NK-92 treated with Interleukin-12 subunit alpha and Interleukin-12 subunit beta, amount 100 ng/mL, for 24 hours (cell line): ENCODE data around the gene VAPA.

ENCODE experiments used
- DNase-seq: peaks from one replicate; lab custom pipeline; 2025; lab: John Stamatoyannopoulos, UW

VAPA gene

GRCh38 chr18:9914584-9915290, 921 bp downstream of the VAPA start:
- peak; percentile 21 for DNase-seq

DNA sequence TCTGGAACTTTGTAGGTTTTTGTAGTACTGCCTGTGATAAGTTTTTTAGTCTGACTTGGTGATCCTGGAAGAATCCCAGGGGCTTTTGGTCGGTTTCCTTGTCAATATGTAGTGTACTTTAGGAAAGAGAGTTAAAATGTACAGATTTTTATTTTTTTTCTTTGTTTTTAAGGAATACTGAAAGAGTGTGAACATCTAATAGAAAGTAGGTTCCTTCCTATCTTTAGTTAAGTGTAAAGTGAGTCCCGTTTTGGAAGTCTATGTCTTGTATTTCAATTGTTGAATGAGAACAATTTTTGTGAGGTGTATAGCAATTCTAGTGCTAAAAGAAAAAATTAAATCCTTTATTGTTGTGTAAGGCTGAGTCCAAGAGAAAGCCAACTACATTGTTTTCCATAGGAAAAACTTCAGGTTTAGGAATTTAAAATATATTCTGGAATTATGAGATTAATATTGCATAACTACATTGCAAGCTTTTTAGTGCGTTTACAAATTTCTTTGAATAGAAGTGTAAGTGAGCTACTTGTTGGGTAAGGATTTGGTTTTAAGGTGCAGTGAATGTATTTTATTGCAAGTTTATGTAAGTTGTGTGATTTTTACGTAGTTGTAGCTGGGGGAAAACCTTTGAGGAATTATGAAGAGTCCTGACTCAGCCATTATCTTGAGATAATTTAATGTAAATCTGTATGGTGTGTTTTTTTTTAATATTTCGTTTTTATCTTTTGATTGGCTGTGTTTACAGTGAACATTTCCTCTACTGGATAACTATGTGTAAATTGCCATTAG, 1.7 kb downstream of the VAPA start:
- DNase-seq: no peak

GRCh38 chr18:9916077-9916639, 2.3 kb downstream of the VAPA start:
- DNase-seq: no peak

- no peak for DNase-seq
Measured at GRCh38 chr18:9916808-9917207, 3.0 kb downstream of the VAPA start.

GRCh38 chr18:9918016-9918680, 4.3 kb downstream of the VAPA start:
- DNase-seq: no peak

GRCh38 chr18:9919564-9920232, 5.9 kb downstream of the VAPA start:
- DNase-seq: no peak

GRCh38 chr18:9922592-9923311, 8.9 kb downstream of the VAPA start:
- DNase-seq: no peak

DNA sequence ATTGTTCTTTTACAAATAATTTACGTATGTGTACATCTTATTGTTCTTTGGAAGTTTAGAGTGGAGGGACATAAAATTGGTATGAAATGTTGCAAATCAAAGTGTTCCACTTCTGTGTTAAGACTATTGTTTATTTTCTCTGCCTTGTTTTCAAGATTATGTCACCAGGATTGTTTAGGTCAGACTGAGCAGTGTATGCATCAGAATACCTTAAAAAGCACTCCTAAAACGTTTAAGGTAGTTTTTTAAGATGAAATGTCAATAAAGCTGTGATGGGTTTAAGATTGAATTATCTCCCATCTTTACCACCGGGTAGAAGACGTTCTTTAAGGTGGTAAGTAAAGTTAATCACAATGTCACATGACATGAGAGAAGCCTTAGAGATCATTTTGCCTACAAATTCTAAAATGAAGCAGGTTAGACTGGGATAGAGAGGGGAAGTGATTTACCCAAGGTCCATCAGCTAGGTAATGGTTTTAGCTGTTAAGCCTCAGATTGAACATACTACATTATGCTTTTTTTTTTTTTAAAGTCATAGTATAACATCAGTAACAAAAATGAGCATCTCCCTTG, 10.6 kb downstream of the VAPA start:
- no peak for DNase-seq

GRCh38 chr18:9925369-9925768, 11.6 kb downstream of the VAPA start:
- no peak for DNase-seq

DNA sequence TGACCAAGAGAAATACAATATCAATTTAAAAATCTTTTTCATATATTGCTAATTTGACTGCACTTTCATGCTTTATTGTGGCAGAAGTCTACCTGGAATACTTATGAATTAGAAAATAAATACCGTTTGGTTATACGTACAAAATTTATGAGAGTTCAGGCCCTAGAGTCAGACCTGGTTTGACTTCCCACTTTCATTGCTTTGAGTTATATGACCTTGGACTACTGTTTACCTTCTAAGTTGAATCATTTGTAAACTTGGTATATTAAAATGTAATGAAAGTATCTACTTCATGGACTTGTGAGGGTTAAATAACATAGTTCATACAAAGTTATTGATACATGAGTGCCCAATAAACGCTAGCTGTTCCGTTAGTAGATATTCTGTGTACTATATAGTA, 12.0 kb downstream of the VAPA start:
- DNase-seq: no peak

GRCh38 chr18:9926223-9926894, 12.5 kb downstream of the VAPA start:
- no peak for DNase-seq

DNA sequence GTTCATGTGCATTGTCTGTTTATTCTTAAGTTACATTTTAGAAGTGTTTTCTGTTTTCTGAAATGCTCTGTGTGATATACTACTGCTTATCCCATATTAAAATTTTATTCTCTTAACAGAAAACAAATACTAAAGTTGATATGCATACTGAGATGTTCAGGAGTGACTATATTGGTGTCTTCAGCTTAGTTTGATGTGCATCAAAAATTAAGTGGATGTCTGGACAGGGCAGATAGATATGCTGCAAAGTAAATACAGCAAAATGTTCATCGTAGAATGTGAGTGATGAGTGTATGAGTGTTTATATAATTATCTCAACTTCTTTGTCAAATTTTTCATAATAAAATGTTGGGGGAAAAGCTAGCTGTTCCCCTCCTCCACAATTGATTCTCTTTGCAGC, 13.2 kb downstream of the VAPA start:
- DNase-seq: no peak

GRCh38 chr18:9927392-9928063, 13.7 kb downstream of the VAPA start:
- DNase-seq: no peak

- DNase-seq: no peak
Measured at GRCh38 chr18:9928646-9929259, 14.9 kb downstream of the VAPA start.

DNA sequence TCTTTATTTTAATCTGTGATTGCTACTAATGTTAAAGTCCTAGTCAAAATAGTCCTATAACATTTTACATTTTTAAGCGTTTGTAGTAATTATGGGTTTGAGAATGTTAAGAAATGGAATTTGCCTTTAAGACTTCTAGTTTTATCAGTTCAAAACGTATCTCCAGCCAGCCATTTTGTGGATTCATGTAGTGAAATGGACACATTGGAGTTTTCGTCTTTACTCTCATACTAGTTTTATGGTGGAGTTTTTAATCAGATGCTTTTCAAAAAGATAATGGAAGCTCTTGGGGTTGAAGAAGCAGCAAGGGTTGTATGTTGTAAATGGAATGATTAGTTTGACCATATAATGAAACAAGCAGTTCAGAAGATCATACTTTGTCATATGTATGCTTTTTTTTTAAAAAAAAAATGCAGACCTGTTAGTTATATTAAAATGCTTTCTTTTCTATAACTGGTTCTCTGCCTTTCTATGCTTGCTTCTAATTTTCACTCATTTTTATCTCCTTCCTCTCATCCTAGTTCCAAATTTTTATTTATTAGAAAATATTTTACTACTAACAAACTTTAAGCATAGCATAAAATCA, 16.6 kb downstream of the VAPA start:
- no peak for DNase-seq

- DNase-seq: no peak
Measured at GRCh38 chr18:9931146-9931545, 17.3 kb downstream of the VAPA start.

GRCh38 chr18:9931678-9932077, 17.9 kb downstream of the VAPA start:
- DNase-seq: no peak

GRCh38 chr18:9933865-9934264, 20.0 kb downstream of the VAPA start:
- DNase-seq: no peak

DNA sequence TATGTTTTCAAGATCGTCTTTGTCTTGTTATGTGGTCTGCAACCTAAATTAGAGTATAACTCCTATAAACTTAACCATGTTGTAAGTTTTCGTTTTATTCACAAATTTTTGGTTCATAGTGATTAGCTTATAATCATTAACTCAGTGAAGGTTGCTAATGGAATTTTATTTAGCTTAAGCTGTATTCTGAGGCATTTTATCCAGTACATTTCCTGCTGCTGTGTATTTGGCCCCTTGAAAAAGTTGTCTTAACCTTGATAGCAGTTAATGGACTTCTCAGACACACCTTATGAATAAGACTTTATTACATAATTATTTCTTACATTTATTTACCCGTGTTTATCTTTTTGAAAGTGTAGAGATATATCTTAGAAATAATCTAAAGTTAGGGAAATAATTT, 20.5 kb downstream of the VAPA start:
- no peak for DNase-seq
